Right lobe of liver (tissue), 6 donors: Measurements from ENCODE around the gene MOB3A. TPM values are rescaled to one million over a fixed set of nuclear protein-coding genes. Genes with fewer than 3 reads are reported as not detected.

Experiments
- ATAC-seq, 4 donors: fragments of 200-7000 bp; cut with Tn5 transposase; one replicate each; pipeline ENCODE4 v1.9.1; 2020; ENCODE audit warnings: mild to moderate bottlenecking in 4 of 4, moderate library complexity in 4 of 4
- DNase-seq, 3 donors: peaks; one replicate each; pipeline ENCODE4 v3.0.0-alpha.2; 2020
- H3K27ac ChIP-seq, 3 donors: fragments of 200-600 bp; one replicate each; pipeline ENCODE4 v1.8.0; 2022
- H3K27me3 ChIP-seq, 2 donors: fragments of 200-600 bp; one replicate each; pipeline ENCODE4 v1.8.0; 2022
- H3K36me3 ChIP-seq, 4 donors: fragments of 200-600 bp; sonication (generic) in 1 of 4; one replicate each; pipeline versions ENCODE4 v1.5.1 to v1.8.0; 2017 to 2022; ENCODE audit warnings: control low read depth in 1 of 4
- H3K4me1 ChIP-seq, 4 donors: fragments of 200-600 bp; sonication (generic) in 1 of 4; one replicate each; pipeline versions ENCODE4 v1.5.1 to v1.8.0; 2017 to 2022; ENCODE audit warnings: control low read depth in 1 of 4
- H3K4me3 ChIP-seq, 3 donors: fragments of 200-600 bp; one replicate each; pipeline ENCODE4 v1.8.0; 2022
- H3K9me3 ChIP-seq, 4 donors: fragments of 200-600 bp; sonication (generic) in 1 of 4; one replicate each; pipeline versions ENCODE4 v1.5.1 to v1.8.0; 2017 to 2022; ENCODE audit warnings: control low read depth in 1 of 4
- POLR2A ChIP-seq: fragments of 450-650 bp; IDR thresholded peaks from one replicate; pipeline ENCODE4 v1.6.1; 2017; ENCODE audit warnings: antibody characterized with exemption, mild to moderate bottlenecking
- WGBS: methylation state at CpG from one replicate; pipeline ENCODE4 v1.1.6; 2018; ENCODE audit warnings: low coverage, low lambda C conversion rate; ENCODE audit not compliant: insufficient coverage; ENCODE audit errors: missing lambda C conversion rate; 5-methylcytosine and 5-hydroxymethylcytosine counted together
- intact Hi-C, 2 donors: fragments of 100-400 bp; cut with DNase I; formaldehyde crosslinking; loops; one replicate each; pipeline versions ENCODE4 v1.11.2 to v1.14.1; 2022
- long read RNA-seq: library from polyadenylated mRNA; unstranded; transcript quantifications from one replicate; pipeline ENCODE4 v2.0.0, GENCODE V29; 2019
- total RNA-seq, 6 experiments: library from RNA; depleted of rRNA in 2 of 6; stranded (reverse); fragments of >200 nt in 2 of 6; fragmentation: NEBNext Ultra II Directional in 3 of 6; extraction: Animal tissue kit (Norgen Biotek cat#: 25700) in 3 of 6; gene quantifications; one replicate each; pipeline versions ENCODE4 v1.1.0 to v1.2.4, GENCODE V29; 2016 to 2023
- TF ChIP-seq, protein P1 (sequence below), 4 donors: fragments of 200-600 bp in 3 of 4; fragments of 450-650 bp in 1 of 4; IDR thresholded peaks; one replicate each; pipeline versions ENCODE4 v1.5.1 to v1.8.0; 2016 to 2022; ENCODE audit warnings: antibody characterized with exemption in 4 of 4, mild to moderate bottlenecking in 2 of 4
- donor health status: DM: no; HTN: yes; CAD: no.
- donor health status: DM: no; HTN: no; CAD: no.
- donor health status: DM: no; HTN: no; CAD: no.
- donor health status: DM: no; HTN: yes; CAD: no.
- donor health status: DM: no; HTN: yes; CAD: no.

Gene MOB3A
- total RNA-seq: 10 to 100 TPM in 4 of 6 experiments, 1 to 10 TPM in 2; 8.3 to 13.8 (median 10.8) TPM
- long read RNA-seq, partial matches to known transcripts: 0 of 1 reads
- long read RNA-seq, other reads (novel, unspliced or antisense): 0 of 1 reads

- intact Hi-C loops: no loop called here
- H3K9me3 ChIP-seq: no peaks in the 10 kb centered on the region
- H3K27me3 ChIP-seq: no peaks in the 10 kb centered on the region
- peak; percentile 91 to 94 (median 91) for DNase-seq
- 0% methylated on average over 15 of the region's 56 CpGs for WGBS
- peak within 1 kb of the TSS; percentile 70 to 87 (median 85) for H3K27ac ChIP-seq
- H3K4me3 ChIP-seq: peak within 1 kb of the TSS; percentile 53 to 74 (median 68)
- TF ChIP-seq, protein P1, sequence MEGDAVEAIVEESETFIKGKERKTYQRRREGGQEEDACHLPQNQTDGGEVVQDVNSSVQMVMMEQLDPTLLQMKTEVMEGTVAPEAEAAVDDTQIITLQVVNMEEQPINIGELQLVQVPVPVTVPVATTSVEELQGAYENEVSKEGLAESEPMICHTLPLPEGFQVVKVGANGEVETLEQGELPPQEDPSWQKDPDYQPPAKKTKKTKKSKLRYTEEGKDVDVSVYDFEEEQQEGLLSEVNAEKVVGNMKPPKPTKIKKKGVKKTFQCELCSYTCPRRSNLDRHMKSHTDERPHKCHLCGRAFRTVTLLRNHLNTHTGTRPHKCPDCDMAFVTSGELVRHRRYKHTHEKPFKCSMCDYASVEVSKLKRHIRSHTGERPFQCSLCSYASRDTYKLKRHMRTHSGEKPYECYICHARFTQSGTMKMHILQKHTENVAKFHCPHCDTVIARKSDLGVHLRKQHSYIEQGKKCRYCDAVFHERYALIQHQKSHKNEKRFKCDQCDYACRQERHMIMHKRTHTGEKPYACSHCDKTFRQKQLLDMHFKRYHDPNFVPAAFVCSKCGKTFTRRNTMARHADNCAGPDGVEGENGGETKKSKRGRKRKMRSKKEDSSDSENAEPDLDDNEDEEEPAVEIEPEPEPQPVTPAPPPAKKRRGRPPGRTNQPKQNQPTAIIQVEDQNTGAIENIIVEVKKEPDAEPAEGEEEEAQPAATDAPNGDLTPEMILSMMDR (IDR thresholded peaks at IDR 0.05): peak; percentile 40 to 72 (median 50)
- peak; percentile 85 for TF ChIP-seq POLR2A
- peaks cover 0 to 13% (median 8%) of the 10 kb centered on the region in 4 donors for H3K36me3 ChIP-seq
- ATAC-seq: peak; percentile 50 to 74 (median 67)
- H3K4me1 ChIP-seq: peaks cover 0 to 13% (median 2%) of the 10 kb centered on the region in 4 donors
Observed at GRCh38 chr19:2096034-2096479, at the start of gene MOB3A. MOB3A (minus strand) TSS chr19:2096326; CDS start chr19:2078560, 17,766 bp downstream.

DNA sequence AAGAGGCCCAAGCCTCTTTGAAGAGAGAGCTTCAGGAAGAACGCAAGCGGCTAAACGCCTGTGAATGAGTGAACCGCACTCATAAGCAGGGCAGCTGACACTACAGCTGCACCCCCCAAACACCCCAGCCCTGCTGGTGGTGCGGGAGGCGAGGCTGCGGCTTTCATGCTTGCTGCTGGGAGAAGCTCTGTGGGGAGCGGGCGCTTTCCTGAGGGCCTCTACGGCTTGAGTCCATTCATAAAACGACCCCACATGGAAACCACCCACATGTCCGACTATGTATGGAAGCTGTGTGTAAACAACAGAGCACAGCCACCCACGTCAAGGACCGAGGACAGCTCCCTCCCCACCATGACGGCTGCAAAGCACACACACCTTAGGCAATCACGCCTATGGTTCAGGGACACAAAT, 49.7 kb upstream of the MOB3A start:
- no peaks in the 10 kb centered on the region for H3K36me3 ChIP-seq
- DNase-seq (no peak), ATAC-seq (peak in 2 of 4 donors; percentile 33 to 35)
- TF ChIP-seq, protein P1 (IDR thresholded peaks at IDR 0.05): no peak
- no peak for TF ChIP-seq POLR2A
- H3K27me3 ChIP-seq: no peaks in the 10 kb centered on the region
- WGBS: 53% methylated on average over 7 of the region's 16 CpGs
- intact Hi-C loops: no loop called here
- H3K4me1 ChIP-seq: peaks cover 0 to 40% (median 17%) of the 10 kb centered on the region in 4 donors
- H3K4me3 ChIP-seq: no peak overlapping the region
- no peaks in the 10 kb centered on the region for H3K9me3 ChIP-seq
- no peak overlapping the region for H3K27ac ChIP-seq

GRCh38 chr19:2144190-2144589, 48.1 kb upstream of the MOB3A start:
- Histone ChIP-seq H3K36me3 (no peaks in the 10 kb centered on the region), H3K4me3 (no peak overlapping the region), H3K27ac (no peak overlapping the region), H3K27me3 (no peaks in the 10 kb centered on the region), H3K4me1 (peaks cover 0 to 29% (median 10%) of the 10 kb centered on the region in 4 donors), H3K9me3 (no peaks in the 10 kb centered on the region)
- DNase-seq: no peak
- intact Hi-C loops: no loop called here
- no peak for TF ChIP-seq POLR2A
- TF ChIP-seq, protein P1 (IDR thresholded peaks at IDR 0.05): no peak
- WGBS: 93% methylated on average over 3 of the region's 15 CpGs
- no peak for ATAC-seq

DNA sequence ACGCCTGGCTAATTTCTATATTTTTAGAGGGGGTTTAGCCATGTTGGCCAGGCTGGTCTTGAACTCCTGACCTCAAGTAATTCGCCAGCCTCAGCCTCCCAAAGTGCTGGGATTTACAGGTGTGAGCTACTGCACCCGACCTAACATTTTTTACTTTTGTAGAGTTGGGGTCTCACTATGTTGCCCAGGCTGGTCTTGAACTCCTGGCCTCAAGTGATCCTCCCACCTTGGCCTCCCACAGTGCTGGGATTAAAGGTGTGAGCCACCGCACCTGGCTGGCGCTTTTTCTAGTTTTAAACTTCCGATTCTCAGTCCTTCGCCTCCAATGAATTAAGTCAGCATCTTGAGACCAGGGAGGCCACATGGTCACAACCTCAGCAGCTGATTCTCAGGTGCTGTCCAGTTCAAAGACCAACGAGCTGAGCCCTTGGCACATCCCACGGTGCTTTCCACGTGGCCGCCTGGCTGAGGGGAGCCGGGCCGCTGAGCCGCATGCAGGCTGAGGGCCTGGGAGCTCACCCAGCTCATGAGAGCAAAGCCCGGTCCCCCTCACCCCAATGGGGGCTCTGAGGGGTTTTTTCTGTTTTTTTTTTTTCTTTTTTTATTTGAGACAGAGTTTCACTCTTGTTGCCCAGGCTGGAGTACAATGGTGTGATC, 46.2 kb upstream of the MOB3A start:
- Histone ChIP-seq H3K4me1 (peaks cover 0 to 28% (median 6%) of the 10 kb centered on the region in 4 donors), H3K9me3 (no peaks in the 10 kb centered on the region), H3K27ac (peak overlapping the region in 1 of 3 donors; percentile 8), H3K27me3 (no peaks in the 10 kb centered on the region), H3K36me3 (peaks cover 0 to 11% (median 2%) of the 10 kb centered on the region in 4 donors), H3K4me3 (no peak overlapping the region)
- 81% methylated on average over 8 of the region's 15 CpGs for WGBS
- intact Hi-C loops: no loop called here
- DNase-seq (no peak), ATAC-seq (peak; percentile 47 to 74 (median 64))
- TF ChIP-seq POLR2A: no peak

DNA sequence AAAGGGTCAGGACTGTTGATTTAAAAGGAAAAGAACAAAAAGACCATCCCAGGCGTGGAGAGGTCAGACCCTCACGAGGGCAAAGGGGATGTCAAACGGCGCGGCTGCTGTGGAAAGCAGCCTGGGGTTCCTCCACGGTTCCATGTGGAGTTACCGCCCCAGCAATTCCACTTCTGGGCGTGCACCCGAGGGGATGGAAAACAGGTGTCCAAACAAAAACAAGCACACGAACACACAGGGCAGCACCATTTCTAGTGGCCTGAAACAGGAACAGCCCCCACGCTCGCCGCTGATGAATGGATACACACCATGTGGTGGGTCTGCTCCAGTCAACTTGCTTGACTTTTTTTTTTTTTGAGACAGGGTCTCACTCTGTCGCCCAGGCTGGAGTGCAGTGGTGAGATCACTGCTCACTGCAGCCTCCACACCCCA, 44.0 kb upstream of the MOB3A start:
- no peak for TF ChIP-seq POLR2A
- TF ChIP-seq, protein P1 (IDR thresholded peaks at IDR 0.05): no peak
- Histone ChIP-seq H3K27me3 (no peaks in the 10 kb centered on the region), H3K27ac (no peak overlapping the region), H3K36me3 (peaks cover 0 to 22% (median 4%) of the 10 kb centered on the region in 4 donors), H3K4me1 (peaks cover 0 to 16% (median 3%) of the 10 kb centered on the region in 4 donors), H3K9me3 (no peaks in the 10 kb centered on the region), H3K4me3 (no peak overlapping the region)
- intact Hi-C loops: no loop called here
- DNase-seq (no peak), ATAC-seq (no peak)
- 81% methylated on average over 6 of the region's 14 CpGs for WGBS
